H1 (cell line): Measurements from ENCODE around the gene LRP1. TPM values are rescaled to one million over a fixed set of nuclear protein-coding genes. Genes with fewer than 3 reads are reported as not detected.

ENCODE experiments used
- CTCF ChIA-PET: fragments of 300-600 bp; sonication (Branson Sonifier 250); formaldehyde crosslinking; loops from one replicate; lab custom pipeline; 2021; ENCODE audit not compliant: partially characterized antibody; lab: Charles Lee
- POLR2A ChIA-PET: fragments of 300-600 bp; sonication (Branson Sonifier 250); formaldehyde crosslinking; loops from one replicate; lab custom pipeline; 2021; ENCODE audit warnings: inconsistent platforms; ENCODE audit not compliant: partially characterized antibody; lab: Charles Lee
- DNase-seq, 2 experiments: peaks; one replicate each; pipeline versions ENCODE4 v3.0.0 to v3.0.0-alpha.2; 2010 to 2022; ENCODE audit warnings: low spot score in 2 of 2, low read depth in 1 of 2, mixed read lengths in 1 of 2
- FAIRE-seq: peaks from 2 replicates; lab custom pipeline; 2011; peaks lifted over from hg19 to GRCh38; lab: Jason Lieb, UNC
- H2AFZ ChIP-seq: 2 replicates; pipeline ENCODE4 v1.8.1; 2012; ENCODE audit warnings: low read length, inconsistent platforms
- H2AK5ac ChIP-seq: 2 replicates; pipeline ENCODE4 v1.6.1; 2013; ENCODE audit warnings: low read depth, low read length
- H2BK120ac ChIP-seq: replicated peaks from 2 replicates; pipeline ENCODE3; 2013; ENCODE audit warnings: low read depth, low read length, inconsistent platforms
- H2BK12ac ChIP-seq: 2 replicates; pipeline ENCODE4 v1.6.1; 2013; ENCODE audit warnings: low read depth, low read length
- H2BK15ac ChIP-seq: 2 replicates; pipeline ENCODE4 v1.6.1; 2013; ENCODE audit warnings: low read length
- H2BK20ac ChIP-seq: 2 replicates; pipeline ENCODE4 v1.6.1; 2013; ENCODE audit warnings: low read length
- H2BK5ac ChIP-seq: 2 replicates; pipeline ENCODE4 v1.6.1; 2013; ENCODE audit warnings: low read depth, low read length
- H3K14ac ChIP-seq: 2 replicates; pipeline ENCODE4 v1.6.1; 2013; ENCODE audit warnings: inconsistent platforms; ENCODE audit not compliant: insufficient read length
- H3K18ac ChIP-seq: 2 replicates; pipeline ENCODE4 v1.6.1; 2013; ENCODE audit warnings: low read length; ENCODE audit errors: extremely low read depth
- H3K23ac ChIP-seq: 2 replicates; pipeline ENCODE4 v1.6.1; 2013; ENCODE audit warnings: inconsistent platforms; ENCODE audit not compliant: insufficient read length
- H3K23me2 ChIP-seq: 2 replicates; pipeline ENCODE4 v1.6.1; 2013; ENCODE audit warnings: low read depth, low read length
- H3K27ac ChIP-seq: 2 replicates; pipeline ENCODE4 v1.6.1; 2011; ENCODE audit warnings: low read depth, low read length, inconsistent platforms
- H3K27me3 ChIP-seq, 4 experiments: replicated peaks in 1 of 4; 1 replicate in 1 of 4; 2 replicates in 3 of 4; pipeline versions ENCODE4 v1.6.1 to v1.8.1; 2011 to 2013; ENCODE audit warnings: low read length in 3 of 4, mild to moderate bottlenecking in 3 of 4, inconsistent platforms in 2 of 4, mixed read lengths in 2 of 4, moderate library complexity in 1 of 4; ENCODE audit not compliant: control insufficient read depth in 3 of 4, insufficient read depth in 3 of 4; ENCODE audit errors: extremely low read depth in 1 of 4
- H3K36me3 ChIP-seq, 4 experiments: 2 replicates each; pipeline versions ENCODE4 v1.6.1 to v1.8.1; 2011 to 2013; ENCODE audit warnings: mild to moderate bottlenecking in 4 of 4, low read length in 3 of 4, moderate library complexity in 2 of 4, control low read depth in 1 of 4, inconsistent platforms in 1 of 4; ENCODE audit not compliant: insufficient read depth in 4 of 4, control insufficient read depth in 2 of 4
- H3K4ac ChIP-seq: replicated peaks from 2 replicates; pipeline ENCODE3; 2013; ENCODE audit warnings: low read length, low read depth, mixed read lengths, inconsistent platforms; ENCODE audit not compliant: insufficient read length
- H3K4me1 ChIP-seq, 4 experiments: replicated peaks in 1 of 4; 1 replicate in 1 of 4; 2 replicates in 3 of 4; pipeline versions ENCODE4 v1.6.1 to v1.8.1; 2011 to 2013; ENCODE audit warnings: low read length in 3 of 4, inconsistent platforms in 2 of 4, mixed read lengths in 1 of 4; ENCODE audit not compliant: insufficient read depth in 4 of 4, control insufficient read depth in 3 of 4
- H3K4me2 ChIP-seq, 2 experiments: 2 replicates each; pipeline versions ENCODE4 v1.6.1 to v1.8.1; 2011 to 2013; ENCODE audit warnings: low read depth in 2 of 2, low read length in 2 of 2, control low read depth in 1 of 2, inconsistent platforms in 1 of 2, mild to moderate bottlenecking in 1 of 2; ENCODE audit not compliant: insufficient read depth in 1 of 2
- H3K4me3 ChIP-seq, 4 experiments: fragments of 200-600, 300-600 bp in 1 of 4; sonication (generic), shearing (Covaris generic), sonication (Bioruptor Twin) in 1 of 4; 2 replicates each; pipeline versions ENCODE4 v1.5.1 to v1.8.1; 2011 to 2016; ENCODE audit warnings: low read length in 4 of 4, low read depth in 3 of 4, control low read depth in 2 of 4, inconsistent platforms in 2 of 4, mild to moderate bottlenecking in 2 of 4, mixed read lengths in 1 of 4, moderate library complexity in 1 of 4; ENCODE audit not compliant: insufficient read depth in 2 of 4; ENCODE audit errors: extremely low read depth in 1 of 4
- H3K56ac ChIP-seq: replicated peaks from 2 replicates; pipeline ENCODE3; 2013; ENCODE audit warnings: low read depth, mild to moderate bottlenecking, mixed read lengths, low read length, inconsistent platforms; ENCODE audit not compliant: insufficient read length
- H3K79me1 ChIP-seq: 2 replicates; pipeline ENCODE4 v1.6.1; 2013; ENCODE audit warnings: low read depth, low read length, control low read depth
- H3K79me2 ChIP-seq, 2 experiments: 2 replicates each; pipeline versions ENCODE4 v1.6.1 to v1.8.1; 2012 to 2013; ENCODE audit warnings: low read length in 2 of 2, mild to moderate bottlenecking in 2 of 2, inconsistent platforms in 1 of 2; ENCODE audit not compliant: insufficient read depth in 2 of 2, control insufficient read depth in 1 of 2
- H3K9ac ChIP-seq, 4 experiments: replicated peaks in 1 of 4; 1 replicate in 1 of 4; 2 replicates in 3 of 4; pipeline versions ENCODE4 v1.6.1 to v1.8.1; 2011 to 2013; ENCODE audit warnings: low read depth in 3 of 4, low read length in 3 of 4, control low read depth in 2 of 4, mild to moderate bottlenecking in 2 of 4, moderate library complexity in 2 of 4, inconsistent platforms in 1 of 4; ENCODE audit errors: extremely low read depth in 1 of 4
- H3K9me3 ChIP-seq, 2 experiments: 2 replicates each; pipeline versions ENCODE4 v1.6.1 to v1.8.1; 2012 to 2013; ENCODE audit warnings: mild to moderate bottlenecking in 2 of 2, moderate library complexity in 2 of 2, control low read depth in 1 of 2, inconsistent platforms in 1 of 2, low read depth in 1 of 2, low read length in 1 of 2, mixed read lengths in 1 of 2; ENCODE audit not compliant: insufficient read depth in 2 of 2
- H4K20me1 ChIP-seq, 2 experiments: replicated peaks in 1 of 2; 2 replicates each; pipeline versions ENCODE3 to v1.8.1; 2011 to 2013; ENCODE audit warnings: inconsistent platforms in 2 of 2, low read length in 2 of 2, mild to moderate bottlenecking in 1 of 2; ENCODE audit not compliant: insufficient read depth in 2 of 2, control insufficient read depth in 1 of 2
- H4K5ac ChIP-seq: 2 replicates; pipeline ENCODE4 v1.6.1; 2013; ENCODE audit warnings: low read length, low read depth, mixed read lengths, inconsistent platforms; ENCODE audit not compliant: insufficient read length
- H4K8ac ChIP-seq: 2 replicates; pipeline ENCODE4 v1.8.0; 2013; ENCODE audit warnings: mild to moderate bottlenecking, moderate library complexity, low read length, inconsistent platforms; ENCODE audit not compliant: insufficient read depth; ENCODE audit errors: extremely low read depth
- H4K91ac ChIP-seq: replicated peaks from 2 replicates; pipeline ENCODE3; 2013; ENCODE audit warnings: low read length, mixed read lengths, inconsistent platforms; ENCODE audit not compliant: insufficient read length
- CHD2 ChIP-seq: IDR thresholded peaks from 2 replicates; pipeline ENCODE4 v1.6.1; 2012; ENCODE audit warnings: low read length, improper control_type of control experiment
- HDAC2 ChIP-seq, 2 experiments: fragments of 300-600 bp in 1 of 2; sonication (generic) in 1 of 2; IDR thresholded peaks; 2 replicates each; pipeline ENCODE4 v1.6.1; 2011 to 2012; ENCODE audit warnings: low read depth in 2 of 2, low read length in 2 of 2, mild to moderate bottlenecking in 2 of 2, moderate library complexity in 2 of 2, borderline replicate concordance in 1 of 2, inconsistent platforms in 1 of 2
- NANOG ChIP-seq: IDR thresholded peaks from 2 replicates; pipeline ENCODE4 v1.6.1; 2011; ENCODE audit warnings: low read length, low read depth, mild to moderate bottlenecking, inconsistent platforms; ENCODE audit not compliant: insufficient read depth, poor library complexity, severe bottlenecking
- NRF1 ChIP-seq: IDR thresholded peaks from 2 replicates; pipeline ENCODE4 v1.6.1; 2011; ENCODE audit warnings: mild to moderate bottlenecking, low read depth, low read length, improper control_type of control experiment
- POU5F1 ChIP-seq: IDR thresholded peaks from 2 replicates; pipeline ENCODE4 v1.6.1; 2011; ENCODE audit warnings: low read depth, mild to moderate bottlenecking, low read length, moderate library complexity
- SIN3A ChIP-seq, 2 experiments: IDR thresholded peaks in 1 of 2; conservative IDR thresholded peaks in 1 of 2; 2 replicates each; pipeline ENCODE4 v1.6.1; 2011 to 2012; ENCODE audit warnings: low read length in 2 of 2, improper control_type of control experiment in 1 of 2, low read depth in 1 of 2, mild to moderate bottlenecking in 1 of 2
- SP2 ChIP-seq: IDR thresholded peaks from 2 replicates; pipeline ENCODE4 v1.6.1; 2012; ENCODE audit warnings: mild to moderate bottlenecking, low read length, inconsistent platforms
- WGBS, 2 experiments: shearing (Covaris generic) in 1 of 2; methylation state at CpG; one replicate each; pipeline versions ENCODE4 v1.1.6 to v1.1.7; 2013 to 2015; ENCODE audit warnings: low lambda C conversion rate in 2 of 2, mixed read lengths in 2 of 2, inconsistent platforms in 1 of 2, low coverage in 1 of 2, missing lambda C conversion rate in 1 of 2; ENCODE audit not compliant: insufficient replicate concordance in 2 of 2, insufficient coverage in 1 of 2, insufficient read length in 1 of 2; ENCODE audit errors: extremely low coverage in 1 of 2, missing lambda C conversion rate in 1 of 2; 5-methylcytosine and 5-hydroxymethylcytosine counted together
- polyA plus RNA-seq, 7 experiments: library from polyadenylated mRNA; depleted of rRNA in 3 of 7; stranded (reverse) in 5 of 7; unstranded in 2 of 7; fragments of >200 nt in 5 of 7; fragments of 200-250 nt in 2 of 7; gene quantifications; 1 replicate in 5 of 7; 2 replicates in 1 of 7; 4 replicates in 1 of 7; pipeline versions ENCODE4 v1.2.1 to v1.2.3, GENCODE V29; 2011 to 2013; ENCODE audit warnings: missing spikeins in 2 of 7, mixed read lengths in 2 of 7
- total RNA-seq: library from RNA; stranded (reverse); fragmentation: NEBNext Ultra II Directional; extraction: Animal tissue kit (Norgen Biotek cat#: 25700); gene quantifications from 2 replicates; pipeline ENCODE4 v1.2.1, GENCODE V29; 2021
- TF ChIP-seq, protein P1 (sequence below), 3 experiments: IDR thresholded peaks; 1 replicate in 2 of 3; 2 replicates in 1 of 3; pipeline versions ENCODE4 v1.5.1 to v1.6.1; 2011; ENCODE audit warnings: low read length in 3 of 3, mild to moderate bottlenecking in 3 of 3, inconsistent platforms in 2 of 3, low read depth in 1 of 3, moderate library complexity in 1 of 3; ENCODE audit not compliant: insufficient read depth in 1 of 3; ENCODE audit errors: control extremely low read depth in 1 of 3

LRP1 gene
- total and polyA plus RNA-seq, 2 of the 8 experiments (the other 6 are each of a cell fraction or from before 2014, with no cell fraction given): 35.3 to 92.5 TPM

DNA sequence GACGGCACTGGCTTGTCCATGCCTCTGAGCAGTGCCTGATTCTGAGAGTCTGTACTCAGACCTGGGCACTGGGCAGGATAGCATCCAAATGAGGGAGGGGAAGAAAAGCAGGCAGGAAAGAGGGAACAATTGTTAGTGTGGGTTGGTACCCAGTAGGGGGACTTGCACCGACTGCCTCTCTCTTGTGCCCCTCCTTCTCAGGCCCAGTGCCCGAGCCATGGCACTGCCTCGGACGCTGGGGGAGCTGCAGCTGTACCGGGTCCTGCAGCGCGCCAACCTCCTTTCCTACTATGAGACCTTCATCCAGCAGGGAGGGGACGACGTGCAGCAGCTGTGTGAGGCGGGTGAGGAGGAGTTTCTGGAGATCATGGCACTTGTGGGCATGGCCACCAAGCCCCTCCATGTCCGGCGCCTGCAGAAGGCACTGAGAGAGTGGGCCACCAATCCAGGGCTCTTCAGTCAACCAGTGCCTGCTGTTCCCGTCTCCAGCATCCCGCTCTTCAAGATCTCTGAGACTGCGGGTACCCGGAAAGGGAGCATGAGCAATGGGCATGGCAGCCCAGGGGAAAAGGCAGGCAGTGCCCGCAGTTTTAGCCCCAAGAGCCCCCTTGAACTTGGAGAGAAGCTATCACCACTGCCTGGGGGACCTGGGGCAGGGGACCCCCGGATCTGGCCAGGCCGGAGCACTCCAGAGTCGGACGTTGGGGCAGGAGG, 37.2 kb upstream of the LRP1 start:
- H3K79me1 ChIP-seq: peaks cover 4% of the 10 kb centered on the region
- H2BK20ac ChIP-seq: no peak overlapping the region
- peaks cover 0 to 33% (median 22%) of the 10 kb centered on the region in 4 experiments; a peak in 6 of 7 replicates for H3K4me1 ChIP-seq
- H3K9me3 ChIP-seq: no peaks in the 10 kb centered on the region
- peaks cover 22% of the 10 kb centered on the region for H3K23me2 ChIP-seq
- no peak overlapping the region for H3K18ac ChIP-seq
- peaks cover 4 to 11% of the 10 kb centered on the region in 2 experiments for H4K20me1 ChIP-seq
- H3K23ac ChIP-seq: no peak overlapping the region
- H3K4me2 ChIP-seq: peak overlapping the region; percentile 57 to 81; a peak in 3 of 4 replicates
- no peak overlapping the region for H3K9ac ChIP-seq
- CTCF ChIA-PET: interaction anchor here (0.5 to 14.0 kb wide), 19 partner anchors 11 to 454 kb away, joined by 3 to 325 read pairs (median 7); partner anchors contain the start of genes MYO1A, NEMP1, STAT6 and TAC3
- H4K8ac ChIP-seq: no peak overlapping the region; the same call in 1 of the 2 replicates
- no peaks in the 10 kb centered on the region for H3K27me3 ChIP-seq
- H4K5ac ChIP-seq: no peak overlapping the region
- no peak overlapping the region for H3K27ac ChIP-seq
- DNase-seq: no peak
- no peak overlapping the region for H3K14ac ChIP-seq
- no peak overlapping the region for H3K56ac ChIP-seq
- H3K79me2 ChIP-seq: peaks cover 0 to 18% of the 10 kb centered on the region in 2 experiments; a peak in 1 of 4 replicates
- POLR2A ChIA-PET: interaction anchor here (0.7 to 16.5 kb wide), 12 partner anchors 7 to 366 kb away, joined by 3 to 352 read pairs (median 10); partner anchors contain the start of genes LRP1, NACA, NEMP1 and SHMT2
- H2AK5ac ChIP-seq: 0 out of 2 replicates have a peak overlapping the region, but pooled peaks have one; percentile 26
- no peak overlapping the region for H4K91ac ChIP-seq
- H3K4ac ChIP-seq: no peak overlapping the region
- peak overlapping the region in 2 of 4 experiments; percentile 20 to 32; a peak in 1 of 8 replicates for H3K4me3 ChIP-seq
- H2BK12ac ChIP-seq: peak overlapping the region; percentile 14; the same call in 1 of the 2 replicates
- no peak overlapping the region for H2BK15ac ChIP-seq
- no peak for FAIRE-seq
- peaks cover 9 to 32% (median 16%) of the 10 kb centered on the region in 4 experiments for H3K36me3 ChIP-seq
- H2BK5ac ChIP-seq: no peak overlapping the region
- 94% methylated on average over 15 of the region's 22 CpGs; no CpG with 5 or more reads in 1 of the 2 experiments for WGBS, 2 experiments
- H2BK120ac ChIP-seq: no peak overlapping the region
- H2AFZ ChIP-seq: no peak overlapping the region
- TF ChIP-seq, protein P1, sequence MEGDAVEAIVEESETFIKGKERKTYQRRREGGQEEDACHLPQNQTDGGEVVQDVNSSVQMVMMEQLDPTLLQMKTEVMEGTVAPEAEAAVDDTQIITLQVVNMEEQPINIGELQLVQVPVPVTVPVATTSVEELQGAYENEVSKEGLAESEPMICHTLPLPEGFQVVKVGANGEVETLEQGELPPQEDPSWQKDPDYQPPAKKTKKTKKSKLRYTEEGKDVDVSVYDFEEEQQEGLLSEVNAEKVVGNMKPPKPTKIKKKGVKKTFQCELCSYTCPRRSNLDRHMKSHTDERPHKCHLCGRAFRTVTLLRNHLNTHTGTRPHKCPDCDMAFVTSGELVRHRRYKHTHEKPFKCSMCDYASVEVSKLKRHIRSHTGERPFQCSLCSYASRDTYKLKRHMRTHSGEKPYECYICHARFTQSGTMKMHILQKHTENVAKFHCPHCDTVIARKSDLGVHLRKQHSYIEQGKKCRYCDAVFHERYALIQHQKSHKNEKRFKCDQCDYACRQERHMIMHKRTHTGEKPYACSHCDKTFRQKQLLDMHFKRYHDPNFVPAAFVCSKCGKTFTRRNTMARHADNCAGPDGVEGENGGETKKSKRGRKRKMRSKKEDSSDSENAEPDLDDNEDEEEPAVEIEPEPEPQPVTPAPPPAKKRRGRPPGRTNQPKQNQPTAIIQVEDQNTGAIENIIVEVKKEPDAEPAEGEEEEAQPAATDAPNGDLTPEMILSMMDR (IDR thresholded peaks at IDR 0.05; ENCODE audit: control extremely low read depth in 1 of 3, insufficient read depth in 1 of 3, low read depth in 1 of 3, low read length in 3 of 3): no peak
- no peak for TF ChIP-seq POU5F1
- TF ChIP-seq HDAC2 (IDR thresholded peaks at IDR 0.05; ENCODE audit: borderline replicate concordance in 1 of 2, low read depth in 2 of 2, low read length in 2 of 2): no peak
- TF ChIP-seq SIN3A (conservative IDR thresholded peaks at IDR 0.05 in 1 of 2, IDR thresholded peaks at IDR 0.05 in 1 of 2; ENCODE audit: low read depth in 1 of 2, low read length in 2 of 2): no peak
- no peak for TF ChIP-seq NANOG
- TF ChIP-seq NRF1: no peak
- TF ChIP-seq SP2: no peak
- TF ChIP-seq CHD2: no peak
